ENCODE results near the gene COL18A1.

- TF ChIP-seq EP300 (IDR thresholded peaks at IDR 0.05; ENCODE audit: borderline replicate concordance in 1 of 2, low read depth in 1 of 2, low read length in 1 of 2) (no peak), GABPA (IDR thresholded peaks at IDR 0.05; ENCODE audit: low read depth) (no peak), NFIC (IDR thresholded peaks at IDR 0.05; ENCODE audit: borderline replicate concordance) (no peak), CTCF (IDR thresholded peaks at IDR 0.05) (no peak), TAF1 (IDR thresholded peaks at IDR 0.05; ENCODE audit: borderline replicate concordance, low read depth, low read length) (no peak), TEAD4 (IDR thresholded peaks at IDR 0.05; ENCODE audit: borderline replicate concordance, insufficient read depth) (no peak), RXRA (IDR thresholded peaks at IDR 0.05; ENCODE audit: borderline replicate concordance, low read depth) (no peak), JUND (IDR thresholded peaks at IDR 0.05) (no peak), RAD21 (IDR thresholded peaks at IDR 0.05; ENCODE audit: low read length) (no peak), TCF12 (IDR thresholded peaks at IDR 0.05) (no peak), EZH2phosphoT487 (IDR thresholded peaks at IDR 0.05; ENCODE audit: borderline replicate concordance, low read depth) (no peak)
Observed at GRCh38 chr21:45508607-45509565, 103.9 kb downstream of the COL18A1 start.
